ENCODE data around the gene GBP3.
"Not testable (repeated sequence)": the region's sequence is repeated elsewhere in the genome, so short reads cannot be mapped to it uniquely, and the experiment has no call there.

Gene GBP3

GRCh38 chr1:89018318-89018717, 4.3 kb downstream of the GBP3 start:
- not testable (repeated sequence) for H3K4me3 ChIP-seq

DNA sequence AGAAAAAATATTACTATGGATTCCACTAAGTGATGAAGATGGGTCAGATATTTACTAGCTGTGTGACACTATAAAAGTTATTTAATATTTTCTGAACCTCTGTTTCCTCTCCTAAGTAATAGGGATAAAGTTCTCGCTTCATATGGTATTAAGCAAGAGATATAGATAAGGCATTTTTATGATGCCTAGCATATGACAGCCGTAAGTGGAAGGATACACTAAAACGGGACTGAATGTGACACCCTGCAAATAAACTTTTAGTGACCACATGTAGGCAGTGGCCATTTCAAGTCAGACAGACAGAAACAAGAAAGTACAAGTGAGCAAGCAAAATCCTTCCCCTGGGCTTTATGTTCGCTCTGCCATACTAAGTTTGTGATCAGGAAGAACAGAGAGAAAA, 14.2 kb downstream of the GBP3 start:
- H3K36me3 ChIP-seq (replicated peaks), result no peaks in the 10 kb centered on the region
- H3K4me3 ChIP-seq, result no peak overlapping the region
- DNase-seq (ENCODE audit: low spot score in 2 of 2), result no peak
- H3K27me3 ChIP-seq (ENCODE audit: low read depth), result peaks cover 4% of the 10 kb centered on the region
- in situ Hi-C loops (cut with MboI; ENCODE audit: low sequenced_read_pairs), result no loop called here
- no peaks in the 10 kb centered on the region for H3K4me1 ChIP-seq
- no peaks in the 10 kb centered on the region for H3K9me3 ChIP-seq

More at GRCh38 chr1:89018318-89018717, 4.3 kb downstream of the GBP3 start:
- H3K36me3 ChIP-seq (replicated peaks); H3K27me3 ChIP-seq (ENCODE audit: low read depth); in situ Hi-C loops (cut with MboI; ENCODE audit: low sequenced_read_pairs); DNase-seq (ENCODE audit: low spot score in 2 of 2); H3K4me1 ChIP-seq; H3K9me3 ChIP-seq: not testable (repeated sequence)

DNA sequence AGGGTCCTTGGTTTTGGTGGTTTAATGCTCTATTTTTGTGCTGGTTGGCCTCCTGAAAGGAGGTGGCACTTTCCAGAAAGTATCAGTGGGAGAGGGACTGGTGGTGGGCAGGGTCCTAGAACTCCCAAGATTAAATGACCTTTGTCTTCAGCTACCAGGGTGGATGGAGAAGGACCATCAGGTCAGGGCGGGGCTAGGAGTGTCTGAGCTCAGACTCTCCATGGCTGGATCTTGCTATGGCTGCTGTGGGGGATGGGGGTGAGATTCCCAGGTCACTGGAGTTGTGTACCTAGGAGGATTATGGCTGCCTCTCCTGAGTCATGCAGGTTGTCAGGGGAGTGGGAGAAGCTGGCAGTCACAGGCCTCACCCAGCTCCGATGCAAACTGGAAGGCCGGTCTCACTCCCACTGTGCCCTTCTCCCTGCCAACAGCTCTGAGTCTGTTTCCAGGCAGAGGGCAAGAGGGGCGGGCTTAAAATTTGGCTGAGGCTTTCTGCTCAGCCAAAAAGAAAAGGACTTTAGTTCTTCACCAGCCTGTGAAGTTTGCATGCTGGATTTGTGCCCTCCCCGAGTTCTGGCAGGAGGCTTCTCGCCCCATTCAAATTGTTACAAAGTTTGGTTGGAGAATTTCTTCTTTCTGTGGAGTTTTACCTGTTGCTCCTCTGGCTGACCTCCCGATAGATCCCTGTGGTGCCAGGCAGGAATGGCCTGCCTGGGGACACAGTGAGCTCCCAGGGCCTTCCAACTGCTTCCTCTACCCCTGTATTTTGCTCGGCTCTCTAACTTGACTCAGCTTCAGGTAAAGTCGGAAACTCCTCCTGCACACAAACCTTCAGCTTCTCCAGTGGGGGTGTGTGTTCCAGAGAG, 17.1 kb downstream of the GBP3 start:
- no peaks in the 10 kb centered on the region for H3K36me3 ChIP-seq (replicated peaks)
- no peak overlapping the region for H3K4me3 ChIP-seq
- H3K9me3 ChIP-seq, result no peaks in the 10 kb centered on the region
- H3K4me1 ChIP-seq, result no peaks in the 10 kb centered on the region
- no peak for DNase-seq (ENCODE audit: low spot score in 2 of 2)
- peaks cover 8% of the 10 kb centered on the region for H3K27me3 ChIP-seq (ENCODE audit: low read depth)
- in situ Hi-C loops (cut with MboI; ENCODE audit: low sequenced_read_pairs), result no loop called here

DNA sequence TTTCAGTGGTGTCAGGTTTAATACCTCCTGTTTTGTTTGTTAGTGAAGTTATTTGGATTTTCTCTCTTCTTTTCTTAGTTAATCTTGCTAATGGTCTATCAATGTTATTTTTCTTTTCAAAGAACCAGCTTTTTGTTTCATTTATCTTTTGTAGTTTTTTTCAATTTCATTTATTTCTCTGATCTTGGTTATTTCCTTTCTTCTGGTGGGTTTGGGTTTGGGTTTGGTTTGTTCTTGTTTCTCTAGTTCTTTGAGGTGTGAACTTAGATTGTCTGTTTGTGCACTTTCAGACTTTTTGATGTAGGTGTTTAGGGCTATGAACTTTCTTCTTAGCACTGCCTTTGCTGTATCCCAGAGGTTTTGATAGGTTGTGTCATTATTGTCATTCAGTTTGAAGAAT, 20.5 kb downstream of the GBP3 start:
- H3K4me3 ChIP-seq, H3K9me3 ChIP-seq: not testable (repeated sequence)

DNA sequence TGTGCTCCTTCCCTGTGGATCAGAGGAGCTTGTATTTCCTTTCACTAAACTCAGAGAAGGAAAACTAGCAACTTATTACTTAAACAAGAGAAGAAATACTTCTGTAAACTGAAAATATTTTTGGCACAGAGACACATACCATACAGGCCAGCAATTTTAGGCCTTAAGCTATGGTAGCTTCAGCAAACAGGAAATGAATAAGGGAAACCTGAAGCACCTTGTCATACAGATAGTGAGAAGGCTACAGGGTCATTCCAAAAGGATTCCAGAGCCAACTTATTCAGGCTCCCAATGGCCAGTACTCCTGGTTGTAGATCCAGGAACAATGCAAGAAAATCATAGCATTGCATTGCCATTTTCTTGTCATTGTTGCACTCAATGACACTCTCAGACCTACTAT, 21.2 kb downstream of the GBP3 start:
- in situ Hi-C loops (cut with MboI; ENCODE audit: low sequenced_read_pairs), result no loop called here
- Histone ChIP-seq H3K4me3 (no peak overlapping the region), H3K36me3 (replicated peaks) (no peaks in the 10 kb centered on the region), H3K27me3 (ENCODE audit: low read depth) (peaks cover 10% of the 10 kb centered on the region), H3K9me3 (no peaks in the 10 kb centered on the region), H3K4me1 (no peaks in the 10 kb centered on the region)
- DNase-seq (ENCODE audit: low spot score in 2 of 2), result no peak

More for the DNA sequence above, 20.5 kb downstream of the GBP3 start:
- H3K27me3 ChIP-seq (ENCODE audit: low read depth), result peaks cover 10% of the 10 kb centered on the region
- H3K36me3 ChIP-seq (replicated peaks); DNase-seq (ENCODE audit: low spot score in 2 of 2); in situ Hi-C loops (cut with MboI; ENCODE audit: low sequenced_read_pairs); H3K4me1 ChIP-seq: not testable (repeated sequence)

DNA sequence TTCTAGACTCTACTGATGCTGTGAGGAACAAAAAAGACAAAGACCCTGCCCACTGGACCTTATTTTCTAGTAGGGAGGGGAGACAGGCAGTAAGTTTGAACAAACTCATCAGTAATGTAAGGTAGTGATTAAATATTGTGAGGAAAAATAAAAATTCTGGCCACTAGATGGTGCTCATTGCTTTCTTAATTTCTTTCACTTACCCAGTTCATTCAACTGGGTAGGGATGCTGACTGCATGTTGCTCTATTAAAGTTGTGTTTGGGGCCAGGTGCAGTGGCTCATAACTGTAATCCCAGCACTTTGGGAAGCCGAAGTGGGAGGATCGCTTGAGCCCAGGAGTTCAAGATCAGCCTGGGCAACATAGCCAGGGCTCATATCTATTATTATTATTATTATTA, 23.9 kb downstream of the GBP3 start:
- H3K9me3 ChIP-seq, result no peaks in the 10 kb centered on the region
- peaks cover 10% of the 10 kb centered on the region for H3K27me3 ChIP-seq (ENCODE audit: low read depth)
- no peaks in the 10 kb centered on the region for H3K4me1 ChIP-seq
- DNase-seq (ENCODE audit: low spot score in 2 of 2), result peak; percentile 33 to 67
- no peaks in the 10 kb centered on the region for H3K36me3 ChIP-seq (replicated peaks)
- in situ Hi-C loops (cut with MboI; ENCODE audit: low sequenced_read_pairs), result no loop called here
- H3K4me3 ChIP-seq, result no peak overlapping the region

- H3K4me1 ChIP-seq, result peaks cover 12% of the 10 kb centered on the region
- H3K9me3 ChIP-seq, result no peaks in the 10 kb centered on the region
- no peaks in the 10 kb centered on the region for H3K27me3 ChIP-seq (ENCODE audit: low read depth)
- peaks cover 3% of the 10 kb centered on the region for H3K36me3 ChIP-seq (replicated peaks)
- H3K4me3 ChIP-seq, result no peak overlapping the region
- in situ Hi-C loops (cut with MboI; ENCODE audit: low sequenced_read_pairs), result no loop called here
- no peak for DNase-seq (ENCODE audit: low spot score in 2 of 2)
Measured at GRCh38 chr1:88990426-88990825, 32.2 kb downstream of the GBP3 start.

- Histone ChIP-seq H3K4me3 (no peak overlapping the region), H3K4me1 (peaks cover 18% of the 10 kb centered on the region), H3K27me3 (ENCODE audit: low read depth) (no peaks in the 10 kb centered on the region), H3K9me3 (no peaks in the 10 kb centered on the region), H3K36me3 (replicated peaks) (peaks cover 9% of the 10 kb centered on the region)
- in situ Hi-C loops (cut with MboI; ENCODE audit: low sequenced_read_pairs), result no loop called here
- DNase-seq (ENCODE audit: low spot score in 2 of 2), result no peak
Measured at GRCh38 chr1:88985692-88986091, 37.0 kb downstream of the GBP3 start.

GRCh38 chr1:88985032-88985431, 37.6 kb downstream of the GBP3 start:
- peak; percentile 83 to 99 for DNase-seq (ENCODE audit: low spot score in 2 of 2)

DNA sequence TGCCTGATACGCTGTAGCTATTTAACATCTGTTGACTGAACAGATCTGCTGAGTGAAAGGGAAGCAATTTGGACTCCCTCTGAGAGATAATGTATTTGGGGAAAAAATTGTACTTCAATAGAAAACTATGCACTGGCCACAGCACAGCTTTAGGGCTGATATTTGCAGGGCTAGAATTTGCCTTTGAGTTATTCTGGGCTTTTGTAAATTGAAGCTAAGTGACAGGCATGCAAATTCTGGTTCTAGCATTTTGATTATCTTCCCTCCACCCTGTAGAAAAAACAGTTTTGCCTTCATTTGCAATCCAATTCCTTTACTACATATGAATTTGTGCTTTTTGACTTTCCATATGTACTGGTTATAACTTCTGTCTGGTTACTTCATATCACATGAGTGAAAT, 38.1 kb downstream of the GBP3 start:
- H3K27me3 ChIP-seq (ENCODE audit: low read depth), result no peaks in the 10 kb centered on the region
- H3K4me1 ChIP-seq, result peaks cover 16% of the 10 kb centered on the region
- no peak overlapping the region for H3K4me3 ChIP-seq
- peak in 1 of 2 experiments; percentile 40 for DNase-seq (ENCODE audit: low spot score in 2 of 2)
- in situ Hi-C loops (cut with MboI; ENCODE audit: low sequenced_read_pairs), result no loop called here
- H3K36me3 ChIP-seq (replicated peaks), result peaks cover 9% of the 10 kb centered on the region
- no peaks in the 10 kb centered on the region for H3K9me3 ChIP-seq

More at GRCh38 chr1:88985032-88985431, 37.6 kb downstream of the GBP3 start:
- peaks cover 9% of the 10 kb centered on the region for H3K36me3 ChIP-seq (replicated peaks)
- H3K4me3 ChIP-seq, result no peak overlapping the region
- peaks cover 16% of the 10 kb centered on the region for H3K4me1 ChIP-seq
- no peaks in the 10 kb centered on the region for H3K27me3 ChIP-seq (ENCODE audit: low read depth)
- H3K9me3 ChIP-seq, result no peaks in the 10 kb centered on the region
- in situ Hi-C loops (cut with MboI; ENCODE audit: low sequenced_read_pairs), result no loop called here

- Histone ChIP-seq H3K4me3 (no peak overlapping the region), H3K27me3 (ENCODE audit: low read depth) (no peaks in the 10 kb centered on the region), H3K4me1 (peaks cover 16% of the 10 kb centered on the region), H3K9me3 (no peaks in the 10 kb centered on the region), H3K36me3 (replicated peaks) (peaks cover 9% of the 10 kb centered on the region)
- DNase-seq (ENCODE audit: low spot score in 2 of 2), result peak; percentile 35 to 75
- in situ Hi-C loops (cut with MboI; ENCODE audit: low sequenced_read_pairs), result no loop called here
Measured at GRCh38 chr1:88983791-88984559, 38.7 kb downstream of the GBP3 start.

- DNase-seq (ENCODE audit: low spot score in 2 of 2), result no peak
Measured at GRCh38 chr1:88982055-88982454, 40.6 kb downstream of the GBP3 start.

DNA sequence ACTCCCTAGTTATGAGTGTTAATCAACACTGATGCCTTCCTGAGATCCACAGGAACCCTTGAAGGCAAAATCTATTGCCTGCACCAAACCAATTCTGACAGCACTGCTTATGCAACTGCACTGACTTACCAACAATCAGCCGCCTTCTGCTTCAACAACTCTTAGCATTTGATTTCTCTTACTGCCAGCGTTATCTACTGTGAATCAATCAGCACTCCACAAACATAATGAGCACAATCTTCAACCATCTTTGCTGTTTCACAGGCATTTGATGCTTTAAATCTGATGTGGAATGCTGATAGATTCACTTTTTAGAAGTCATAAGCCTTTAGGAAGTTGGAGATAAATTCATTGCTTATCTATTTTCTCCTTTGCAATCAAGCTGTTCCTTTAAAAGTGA, 41.2 kb downstream of the GBP3 start:
- H3K4me3 ChIP-seq; DNase-seq (ENCODE audit: low spot score in 2 of 2); H3K27me3 ChIP-seq (ENCODE audit: low read depth); in situ Hi-C loops (cut with MboI; ENCODE audit: low sequenced_read_pairs); H3K9me3 ChIP-seq; H3K36me3 ChIP-seq (replicated peaks): not testable (repeated sequence)
- H3K4me1 ChIP-seq, result peaks cover 16% of the 10 kb centered on the region

More at GRCh38 chr1:88982055-88982454, 40.6 kb downstream of the GBP3 start:
- Histone ChIP-seq H3K36me3 (replicated peaks) (peaks cover 6% of the 10 kb centered on the region), H3K4me3 (no peak overlapping the region), H3K9me3 (no peaks in the 10 kb centered on the region), H3K4me1 (peaks cover 16% of the 10 kb centered on the region), H3K27me3 (ENCODE audit: low read depth) (no peaks in the 10 kb centered on the region)
- in situ Hi-C loops (cut with MboI; ENCODE audit: low sequenced_read_pairs), result no loop called here

GRCh38 chr1:88980870-88981269, 41.8 kb downstream of the GBP3 start:
- Histone ChIP-seq H3K4me3 (no peak overlapping the region), H3K27me3 (ENCODE audit: low read depth) (no peaks in the 10 kb centered on the region), H3K4me1 (peaks cover 14% of the 10 kb centered on the region), H3K36me3 (replicated peaks) (peaks cover 6% of the 10 kb centered on the region), H3K9me3 (no peaks in the 10 kb centered on the region)
- no peak for DNase-seq (ENCODE audit: low spot score in 2 of 2)
- in situ Hi-C loops (cut with MboI; ENCODE audit: low sequenced_read_pairs), result no loop called here

Measured in HAP-1 (cell line).